OCI-LY3 (cell line): ENCODE measurements around the gene FBXO28.

ENCODE experiments used
- H2AFZ ChIP-seq: fragments of 200-600, 300-600 bp; shearing (Covaris generic); 2 replicates; pipeline ENCODE4 v1.6.0; 2014; ENCODE audit warnings: antibody characterized with exemption, low read depth, low read length
- H3K27ac ChIP-seq: fragments of 200-600, 300-600 bp; sonication (generic); 2 replicates; pipeline ENCODE4 v1.5.1; 2014; ENCODE audit warnings: mild to moderate bottlenecking, low read length, moderate library complexity, mixed read lengths
- H3K27me3 ChIP-seq: fragments of 200-600, 300-600 bp; sonication (generic); 2 replicates; pipeline ENCODE4 v1.6.1; 2014; ENCODE audit warnings: low read depth, low read length, mixed read lengths
- H3K36me3 ChIP-seq: fragments of 200-600, 300-600 bp; sonication (generic); replicated peaks from 2 replicates; pipeline ENCODE3; 2014; ENCODE audit warnings: low read depth, low read length, mixed read lengths
- H3K4me1 ChIP-seq: fragments of 300-600, 200-600 bp; sonication (generic); 2 replicates; pipeline ENCODE4 v1.6.1; 2014; ENCODE audit warnings: low read length, mixed read lengths
- H3K4me2 ChIP-seq: fragments of 200-600, 300-600 bp; sonication (generic); 2 replicates; pipeline ENCODE4 v1.6.1; 2014; ENCODE audit warnings: low read length, mixed read lengths
- H3K4me3 ChIP-seq: fragments of 300-600, 200-600 bp; sonication (generic); 2 replicates; pipeline ENCODE4 v1.5.1; 2014; ENCODE audit warnings: antibody characterized with exemption, mild to moderate bottlenecking, low read length, moderate library complexity
- H3K79me2 ChIP-seq: fragments of 300-600, 200-600 bp; shearing (Covaris generic); 2 replicates; pipeline ENCODE4 v1.6.1; 2014; ENCODE audit warnings: mild to moderate bottlenecking, low read length, mixed read lengths
- H3K9ac ChIP-seq: fragments of 300-600, 200-600 bp; shearing (Covaris generic); 2 replicates; pipeline ENCODE4 v1.6.0; 2014; ENCODE audit warnings: mild to moderate bottlenecking, low read length, moderate library complexity
- H3K9me3 ChIP-seq: fragments of 200-600, 300-600 bp; shearing (Covaris generic); 2 replicates; pipeline ENCODE4 v1.6.1; 2014; ENCODE audit warnings: low read length, mixed read lengths; ENCODE audit not compliant: insufficient read depth
- H4K20me1 ChIP-seq: fragments of 200-600, 300-600 bp; sonication (generic); 2 replicates; pipeline ENCODE4 v1.6.1; 2016; ENCODE audit warnings: low read length, mixed read lengths; ENCODE audit not compliant: insufficient read depth
- CTCF ChIP-seq: fragments of 200-600, 300-600 bp; sonication (generic); IDR thresholded peaks from 2 replicates; pipeline ENCODE4 v1.5.1; 2014; ENCODE audit warnings: antibody characterized with exemption, low read length, low read depth
- EZH2phosphoT487 ChIP-seq: fragments of 200-600 bp; shearing (Covaris generic); IDR thresholded peaks from 2 replicates; pipeline ENCODE4 v1.6.1; 2018; ENCODE audit warnings: antibody characterized with exemption, mixed run types, low read depth

FBXO28 gene

GRCh38 chr1:224182057-224182865 is 68.3 kb downstream of the FBXO28 start:
- Histone ChIP-seq H3K4me1 (peaks cover 38% of the 10 kb centered on the region), H3K27me3 (peaks cover 10% of the 10 kb centered on the region), H4K20me1 (peaks cover 30% of the 10 kb centered on the region), H3K27ac (peak overlapping the region; percentile 90), H3K36me3 (peaks cover 21% of the 10 kb centered on the region), H3K9me3 (no peaks in the 10 kb centered on the region), H2AFZ (peak overlapping the region; percentile 48), H3K79me2 (peaks cover 41% of the 10 kb centered on the region), H3K4me3 (peak overlapping the region; percentile 85), H3K4me2 (peak overlapping the region; percentile 63), H3K9ac (peak overlapping the region; percentile 90)
- TF ChIP-seq EZH2phosphoT487 (no peak), CTCF (no peak)

- H3K27ac ChIP-seq = peak within 1 kb of the TSS; percentile 90
- H3K9ac ChIP-seq = peak within 1 kb of the TSS; percentile 90
- H2AFZ ChIP-seq = peak within 1 kb of the TSS; percentile 48
- H3K27me3 ChIP-seq = peaks cover 10% of the 10 kb centered on the region
- TF ChIP-seq EZH2phosphoT487 (no peak), CTCF (no peak)
- peak within 1 kb of the TSS; percentile 85 for H3K4me3 ChIP-seq
- H3K4me1 ChIP-seq = peaks cover 38% of the 10 kb centered on the region
- H3K79me2 ChIP-seq = peaks cover 49% of the 10 kb centered on the region
- peaks cover 38% of the 10 kb centered on the region for H4K20me1 ChIP-seq
- H3K9me3 ChIP-seq = no peaks in the 10 kb centered on the region
- H3K4me2 ChIP-seq = peak within 1 kb of the TSS; percentile 71
- H3K36me3 ChIP-seq = peaks cover 28% of the 10 kb centered on the region
Measured at GRCh38 chr1:224182866-224183590, 69.1 kb downstream of the FBXO28 start, which contains the start of gene DEGS1. TSS of gene DEGS1 (plus strand) at chr1:224183240. CDS start at chr1:224183337, 97 bp downstream.

GRCh38 chr1:224183591-224184312 is 69.8 kb downstream of the FBXO28 start:
- H3K79me2 ChIP-seq = peaks cover 56% of the 10 kb centered on the region
- peak overlapping the region; percentile 71 for H3K4me2 ChIP-seq
- peaks cover 44% of the 10 kb centered on the region for H3K4me1 ChIP-seq
- TF ChIP-seq EZH2phosphoT487 (no peak), CTCF (peak; percentile 30)
- H3K9me3 ChIP-seq = no peaks in the 10 kb centered on the region
- peaks cover 10% of the 10 kb centered on the region for H3K27me3 ChIP-seq
- peaks cover 34% of the 10 kb centered on the region for H3K36me3 ChIP-seq
- H4K20me1 ChIP-seq = peaks cover 44% of the 10 kb centered on the region
- H3K9ac ChIP-seq = peak overlapping the region; percentile 90
- peak overlapping the region; percentile 90 for H3K27ac ChIP-seq
- H3K4me3 ChIP-seq = peak overlapping the region; percentile 85
- no peak overlapping the region for H2AFZ ChIP-seq
